Mononuclear cell (primary cell): ENCODE measurements around the gene ORM1. TPM values are rescaled to one million over a fixed set of nuclear protein-coding genes. Genes with fewer than 3 reads are reported as not detected.
"Not testable (repeated sequence)": the region's sequence is repeated elsewhere in the genome, so short reads cannot be mapped to it uniquely, and the experiment has no call there.

Experiments
- H3K27me3 ChIP-seq: 2 replicates; pipeline ENCODE4 v1.6.0; 2011; ENCODE audit warnings: low read length, control low read depth; ENCODE audit not compliant: insufficient read depth
- H3K4me1 ChIP-seq: 2 replicates; pipeline ENCODE4 v1.5.1; 2011; ENCODE audit warnings: mild to moderate bottlenecking, low read length, control low read depth; ENCODE audit not compliant: insufficient read depth
- H3K4me3 ChIP-seq: 2 replicates; pipeline ENCODE4 v1.5.1; 2011; ENCODE audit warnings: mild to moderate bottlenecking, low read length, moderate library complexity
- H3K9me3 ChIP-seq: 2 replicates; pipeline ENCODE4 v1.5.1; 2011; ENCODE audit warnings: low read depth, mild to moderate bottlenecking, control low read depth, low read length
- total RNA-seq: library from RNA; depleted of rRNA; stranded (reverse); fragments of >200 nt; gene quantifications from one replicate; pipeline ENCODE4 v1.2.3, GENCODE V29; 2012

Gene ORM1
- total RNA-seq = not detected

DNA sequence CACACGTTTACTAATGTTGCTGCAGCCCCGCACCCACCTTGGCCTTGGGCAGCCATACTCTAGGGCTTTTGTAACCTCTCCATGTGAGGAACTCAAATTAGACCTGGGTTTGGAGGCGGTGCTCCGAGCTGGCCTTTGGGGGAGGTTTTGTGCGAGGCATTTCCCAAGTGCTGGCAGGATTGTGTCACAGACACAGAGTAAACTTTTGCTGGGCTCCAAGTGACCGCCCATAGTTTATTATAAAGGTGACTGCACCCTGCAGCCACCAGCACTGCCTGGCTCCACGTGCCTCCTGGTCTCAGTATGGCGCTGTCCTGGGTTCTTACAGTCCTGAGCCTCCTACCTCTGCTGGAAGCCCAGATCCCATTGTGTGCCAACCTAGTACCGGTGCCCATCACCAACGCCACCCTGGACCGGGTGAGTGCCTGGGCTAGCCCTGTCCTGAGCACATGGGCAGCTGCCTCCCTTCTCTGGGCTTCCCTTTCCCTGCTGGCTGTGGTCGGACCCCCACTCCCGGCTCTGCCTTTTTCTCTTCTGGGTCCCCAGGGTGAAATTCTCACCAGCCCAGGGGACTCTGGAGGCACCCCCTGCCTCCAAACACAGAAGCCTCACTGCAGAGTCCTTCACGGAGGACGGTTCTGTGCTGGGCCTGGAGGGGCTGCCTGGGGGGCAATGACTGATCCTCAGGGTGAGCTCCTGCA is at the start of gene ORM1:
ORM1 (plus strand) TSS at position 268 of the 701 bp plus-strand sequence; CDS start at position 304, 36 bp downstream.
- H3K27me3 ChIP-seq, H3K4me1 ChIP-seq, H3K4me3 ChIP-seq, H3K9me3 ChIP-seq: not testable (repeated sequence)

DNA sequence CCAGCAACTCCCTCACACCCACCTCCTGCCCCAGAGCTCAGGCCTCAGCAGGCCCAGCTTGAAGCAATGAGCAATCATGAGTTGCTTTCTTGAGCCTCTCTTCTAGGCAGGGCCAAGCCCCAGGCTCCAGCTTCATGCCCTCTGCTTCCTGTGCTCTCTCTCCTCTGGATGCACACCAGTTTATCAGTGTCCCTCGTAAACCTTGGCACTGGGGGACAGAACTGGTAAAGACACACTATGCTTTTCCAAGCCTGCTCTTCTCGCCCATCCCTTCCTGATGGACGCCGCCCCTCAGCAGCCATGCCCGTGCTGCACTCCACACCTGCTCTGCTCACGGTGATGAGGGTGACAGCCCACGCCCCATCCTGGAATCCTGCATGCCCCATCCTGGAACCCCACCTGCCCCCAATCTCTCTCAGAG is 49.4 kb upstream of the ORM1 start:
- Histone ChIP-seq H3K9me3 (no peaks in the 10 kb centered on the region), H3K27me3 (no peaks in the 10 kb centered on the region), H3K4me1 (no peaks in the 10 kb centered on the region), H3K4me3 (no peak overlapping the region)

DNA sequence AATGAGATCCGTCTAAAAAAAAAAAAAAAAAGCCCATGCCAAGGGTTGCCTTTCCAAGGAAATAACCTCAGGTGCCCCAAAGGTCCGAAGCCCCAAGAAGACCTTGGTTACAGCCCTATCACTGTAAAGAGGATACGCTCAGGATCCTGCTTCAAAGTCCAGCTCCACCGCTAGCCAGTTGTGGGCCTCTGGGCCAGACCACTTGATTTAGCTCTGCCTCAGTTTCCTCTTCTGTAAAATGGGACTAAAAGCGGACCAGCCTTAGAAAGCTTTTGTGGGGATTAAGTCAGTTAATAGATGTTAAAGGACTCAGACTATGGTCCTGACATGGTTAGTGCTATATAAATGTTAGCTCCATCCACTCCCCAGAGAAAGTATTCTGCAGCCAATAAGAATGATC is 48.7 kb upstream of the ORM1 start:
- H3K27me3 ChIP-seq = no peaks in the 10 kb centered on the region
- H3K4me3 ChIP-seq = no peak overlapping the region
- H3K9me3 ChIP-seq = no peaks in the 10 kb centered on the region
- H3K4me1 ChIP-seq = no peaks in the 10 kb centered on the region

DNA sequence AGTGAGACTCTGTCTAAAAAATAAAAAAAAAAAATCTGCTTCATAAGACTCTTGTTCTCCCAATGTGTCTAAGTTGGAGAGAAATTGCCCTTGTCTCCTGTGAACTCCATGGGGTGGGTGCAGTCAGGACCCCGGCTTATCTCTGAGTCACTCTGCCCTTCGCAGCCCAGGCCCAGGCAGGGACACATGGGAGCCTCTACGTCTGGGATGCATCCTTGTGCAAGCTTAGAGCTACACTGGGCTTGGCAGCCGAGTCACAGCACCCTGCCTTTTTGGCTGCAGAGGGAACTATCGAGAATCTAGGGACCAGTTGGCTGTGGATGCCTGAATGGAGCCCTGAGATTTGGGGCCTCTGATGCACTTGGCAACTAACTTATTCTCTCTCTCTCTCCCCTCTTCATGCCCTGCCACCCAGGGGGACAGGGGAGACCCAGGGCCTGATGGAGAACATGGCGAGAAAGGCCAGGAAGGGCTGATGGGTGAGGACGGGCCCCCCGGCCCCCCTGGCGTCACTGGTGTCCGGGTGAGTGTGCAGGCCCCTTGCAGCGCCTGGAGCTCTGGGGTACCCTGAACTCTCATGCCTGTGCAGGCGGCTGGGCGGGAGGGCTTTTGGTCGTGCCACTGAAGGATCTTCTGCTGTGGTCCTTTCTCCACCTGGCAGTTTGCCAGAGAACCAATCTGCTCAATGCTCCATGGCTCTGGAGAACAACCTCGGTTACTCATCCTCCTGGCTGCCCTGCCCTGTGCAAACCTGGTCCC is 47.5 kb upstream of the ORM1 start:
- Histone ChIP-seq H3K9me3 (no peaks in the 10 kb centered on the region), H3K4me3 (no peak overlapping the region), H3K27me3 (no peaks in the 10 kb centered on the region), H3K4me1 (no peaks in the 10 kb centered on the region)

DNA sequence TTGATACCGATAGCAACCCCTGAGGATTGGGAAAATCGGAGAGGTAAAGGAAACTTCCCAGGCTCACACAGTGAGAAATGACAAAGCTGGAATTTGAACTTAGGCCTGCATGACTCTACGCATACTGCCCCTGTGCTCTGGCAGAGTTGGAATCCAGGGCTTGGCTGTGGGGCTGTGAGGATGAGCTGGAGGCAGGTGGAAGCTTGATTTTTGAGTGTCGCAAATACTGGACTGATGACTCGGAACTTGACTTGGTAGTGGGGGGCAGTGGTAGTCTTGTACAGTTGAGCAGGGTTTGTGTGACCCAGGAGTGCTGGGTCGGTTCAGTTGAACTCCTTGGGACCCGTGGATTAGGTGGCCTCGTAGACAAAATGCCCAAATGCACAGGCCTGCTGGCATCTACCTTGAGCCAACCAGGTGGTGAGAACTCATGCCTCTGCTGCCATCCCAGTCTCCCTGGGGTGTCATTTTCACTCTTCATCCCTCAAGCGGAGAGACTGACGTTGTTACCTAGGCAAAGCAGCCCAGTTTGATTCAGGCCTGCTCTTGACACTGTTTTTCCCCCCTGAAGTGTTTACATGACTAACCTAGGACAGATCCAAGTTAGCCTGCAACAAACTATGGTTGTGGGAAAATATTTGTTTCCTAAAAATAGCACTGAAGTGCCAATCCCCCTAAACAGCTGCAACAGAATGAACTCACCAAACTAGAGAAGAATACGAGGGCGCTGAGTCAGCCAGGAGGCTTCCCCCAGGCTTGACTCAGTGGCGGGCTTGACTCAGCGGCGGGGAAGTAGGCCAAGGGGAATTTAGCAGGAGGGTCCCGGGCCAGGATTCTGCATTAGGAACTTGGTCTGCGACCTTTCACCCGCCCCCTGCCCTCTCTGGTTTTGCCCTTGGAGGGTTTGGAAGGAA is 45.7 kb upstream of the ORM1 start:
- Histone ChIP-seq H3K4me3 (no peak overlapping the region), H3K4me1 (no peaks in the 10 kb centered on the region), H3K27me3 (no peaks in the 10 kb centered on the region), H3K9me3 (no peaks in the 10 kb centered on the region)

DNA sequence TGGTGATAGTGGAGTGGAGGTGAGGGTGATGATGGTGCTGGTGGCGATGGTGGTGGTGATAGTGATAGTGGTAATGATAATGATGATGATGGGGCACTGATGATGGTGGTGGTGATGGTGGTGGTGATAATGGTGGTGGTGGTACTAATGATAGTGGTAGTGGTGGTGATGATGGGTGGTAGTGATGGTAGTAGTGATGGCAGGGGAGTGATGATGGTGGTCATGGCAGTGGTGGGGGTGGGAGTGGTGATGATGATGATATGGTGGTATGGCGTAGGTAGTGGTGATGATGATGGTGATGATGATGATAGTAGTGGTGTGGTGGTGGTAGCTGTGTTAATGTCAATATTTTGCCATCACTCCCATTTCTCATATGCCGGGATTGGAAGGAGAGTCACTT is 44.5 kb upstream of the ORM1 start:
- Histone ChIP-seq H3K4me1 (no peaks in the 10 kb centered on the region), H3K27me3 (no peaks in the 10 kb centered on the region), H3K9me3 (no peaks in the 10 kb centered on the region), H3K4me3 (no peak overlapping the region)

GRCh38 chr9:114278881-114279570 is 43.9 kb upstream of the ORM1 start:
- H3K27me3 ChIP-seq = no peaks in the 10 kb centered on the region
- no peaks in the 10 kb centered on the region for H3K4me1 ChIP-seq
- H3K9me3 ChIP-seq = no peaks in the 10 kb centered on the region
- no peak overlapping the region for H3K4me3 ChIP-seq

DNA sequence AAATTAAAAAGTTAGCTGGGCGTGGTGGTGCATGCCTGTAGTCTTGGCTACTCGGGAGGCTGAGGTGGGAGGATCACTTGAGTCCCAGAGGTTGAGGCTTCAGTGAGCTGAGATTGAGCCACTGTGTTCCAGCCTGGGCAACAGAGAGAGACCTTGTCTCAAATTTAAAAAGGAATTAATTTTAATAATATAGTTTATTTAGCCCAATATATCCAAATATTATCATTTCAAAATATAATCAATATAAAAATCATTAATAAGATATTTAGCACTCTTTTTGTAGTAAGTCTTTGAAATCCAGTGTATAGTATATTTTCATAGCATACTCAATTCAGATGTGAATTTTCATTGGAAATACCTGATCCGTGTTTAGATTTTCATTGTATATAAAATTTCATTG is 43.2 kb upstream of the ORM1 start:
- Histone ChIP-seq H3K4me1 (no peaks in the 10 kb centered on the region), H3K27me3 (no peaks in the 10 kb centered on the region), H3K9me3 (no peaks in the 10 kb centered on the region), H3K4me3 (no peak overlapping the region)

DNA sequence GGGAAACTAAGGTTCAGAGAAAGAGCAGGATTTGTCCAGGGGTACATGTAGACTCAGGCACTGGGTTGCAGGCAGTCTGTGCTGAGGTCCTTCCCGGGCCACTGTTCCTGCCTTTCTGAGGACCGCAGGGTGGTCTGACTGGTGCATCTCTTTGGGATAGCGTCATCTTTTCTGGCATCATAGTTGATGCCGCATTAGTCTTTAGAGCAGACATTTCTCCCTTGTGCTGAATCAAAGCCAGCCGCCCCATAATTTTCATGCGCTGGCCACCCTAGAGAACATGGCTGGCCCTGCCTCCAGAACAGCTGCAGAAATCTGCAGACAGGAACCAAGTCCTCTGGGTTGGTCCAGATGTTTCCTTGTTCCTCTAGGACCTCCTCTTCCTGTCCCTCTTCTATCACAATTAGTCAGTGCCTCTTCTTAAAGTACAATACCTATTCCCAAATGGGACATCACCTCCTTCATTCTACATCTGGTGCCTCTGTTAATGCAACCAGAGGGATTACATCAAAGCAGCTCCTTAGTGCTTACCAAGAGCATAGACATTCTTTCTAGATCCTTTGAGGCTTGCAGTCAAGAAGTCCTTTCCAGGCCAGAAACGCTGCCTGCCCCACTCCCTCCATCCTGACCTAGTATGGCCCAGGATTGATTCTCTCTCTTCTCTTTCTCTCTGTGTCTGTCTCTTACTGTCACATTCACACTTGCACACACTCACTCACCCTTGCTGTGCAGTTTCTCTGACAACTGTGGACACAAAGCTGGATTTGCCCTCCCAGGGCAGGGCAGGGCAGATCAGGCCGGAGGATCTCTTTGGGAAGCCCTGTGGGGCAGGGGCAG is 42.0 kb upstream of the ORM1 start:
- no peaks in the 10 kb centered on the region for H3K9me3 ChIP-seq
- H3K27me3 ChIP-seq = no peaks in the 10 kb centered on the region
- H3K4me1 ChIP-seq = no peaks in the 10 kb centered on the region
- H3K4me3 ChIP-seq = no peak overlapping the region

DNA sequence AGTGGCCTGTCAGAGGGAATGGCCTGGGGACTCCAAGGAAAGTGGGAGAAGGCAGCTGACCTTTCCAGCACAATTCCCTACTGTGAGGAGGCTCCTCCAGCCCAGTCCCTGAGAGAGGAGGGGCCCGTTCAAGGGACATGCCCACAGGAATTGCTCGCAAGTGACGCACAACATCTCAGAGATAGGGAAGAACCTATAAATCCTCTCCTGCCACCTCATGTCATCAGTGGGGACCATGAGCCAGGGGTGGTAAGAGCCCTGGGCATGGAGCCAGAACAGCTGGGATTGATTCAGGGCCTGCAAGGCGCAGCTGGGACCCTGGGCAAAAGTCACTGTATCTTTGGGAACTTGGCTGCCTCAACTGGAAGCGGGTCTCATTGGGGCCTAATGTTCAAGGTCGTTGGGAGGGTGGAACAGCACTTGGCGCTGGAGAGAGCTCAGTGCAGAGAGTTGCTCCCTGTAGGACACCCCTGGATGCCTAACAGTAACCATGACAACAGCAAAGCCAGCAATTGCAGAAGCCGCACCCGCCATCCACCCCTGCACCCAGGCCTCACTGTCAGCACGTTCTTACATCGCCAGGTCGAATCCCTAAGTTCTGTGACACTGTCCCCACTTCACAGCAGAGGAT is 41.3 kb upstream of the ORM1 start:
- H3K4me1 ChIP-seq = no peaks in the 10 kb centered on the region
- no peaks in the 10 kb centered on the region for H3K27me3 ChIP-seq
- no peak overlapping the region for H3K4me3 ChIP-seq
- H3K9me3 ChIP-seq = no peaks in the 10 kb centered on the region

DNA sequence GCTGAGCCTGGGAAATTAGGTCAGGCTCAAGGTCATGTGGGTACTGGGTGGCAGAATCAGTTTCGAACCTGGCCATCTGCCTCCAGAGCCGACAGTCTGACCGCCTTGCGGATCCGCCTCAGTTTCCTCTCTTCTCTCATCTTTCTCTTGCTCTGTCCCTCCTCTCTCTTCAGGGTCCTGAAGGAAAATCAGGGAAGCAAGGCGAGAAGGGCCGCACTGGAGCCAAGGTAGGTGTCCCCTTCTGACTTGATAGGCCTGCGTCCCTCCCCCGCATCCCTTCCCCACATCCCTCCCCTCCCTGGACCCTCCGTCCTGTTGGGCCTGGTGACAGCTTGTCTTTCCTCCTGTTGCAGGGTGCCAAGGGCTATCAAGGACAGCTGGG is 40.8 kb upstream of the ORM1 start:
- no peaks in the 10 kb centered on the region for H3K9me3 ChIP-seq
- no peaks in the 10 kb centered on the region for H3K27me3 ChIP-seq
- no peak overlapping the region for H3K4me3 ChIP-seq
- no peaks in the 10 kb centered on the region for H3K4me1 ChIP-seq

GRCh38 chr9:114282507-114282906 is 40.4 kb upstream of the ORM1 start:
- H3K4me1 ChIP-seq = no peaks in the 10 kb centered on the region
- no peaks in the 10 kb centered on the region for H3K27me3 ChIP-seq
- no peaks in the 10 kb centered on the region for H3K9me3 ChIP-seq
- H3K4me3 ChIP-seq = no peak overlapping the region

GRCh38 chr9:114282926-114283325 is 40.0 kb upstream of the ORM1 start:
- Histone ChIP-seq H3K4me1 (no peaks in the 10 kb centered on the region), H3K4me3 (no peak overlapping the region), H3K9me3 (no peaks in the 10 kb centered on the region), H3K27me3 (no peaks in the 10 kb centered on the region)
